Islet of Langerhans (tissue), 1 donor: ENCODE measurements around the gene FOXB1.

Experiments
- FAIRE-seq: peaks from one replicate; lab custom pipeline; 2011; peaks lifted over from hg19 to GRCh38; lab: Jason Lieb, UNC

FOXB1 gene

GRCh38 chr15:60020736-60021135 lies 16.6 kb downstream of the FOXB1 start:
- no peak for FAIRE-seq

GRCh38 chr15:60021589-60022378 lies 17.7 kb downstream of the FOXB1 start:
- no peak for FAIRE-seq

GRCh38 chr15:60022379-60022741 lies 18.2 kb downstream of the FOXB1 start:
- FAIRE-seq = no peak

GRCh38 chr15:60026555-60026954 lies 22.4 kb downstream of the FOXB1 start:
- no peak for FAIRE-seq

GRCh38 chr15:60035344-60035743 lies 31.2 kb downstream of the FOXB1 start:
- FAIRE-seq = no peak

- no peak for FAIRE-seq
Observed at GRCh38 chr15:60039316-60039715, 35.2 kb downstream of the FOXB1 start.

- FAIRE-seq = no peak
Observed at GRCh38 chr15:60043744-60044435, 39.8 kb downstream of the FOXB1 start.

GRCh38 chr15:60044636-60045270 lies 40.6 kb downstream of the FOXB1 start:
- no peak for FAIRE-seq

- FAIRE-seq = no peak
Observed at GRCh38 chr15:60047701-60048100, 43.6 kb downstream of the FOXB1 start.

GRCh38 chr15:60049948-60050347 lies 45.8 kb downstream of the FOXB1 start:
- no peak for FAIRE-seq

GRCh38 chr15:60052796-60053195 lies 48.7 kb downstream of the FOXB1 start:
- no peak for FAIRE-seq

- FAIRE-seq = no peak
Observed at GRCh38 chr15:60054472-60054871, 50.4 kb downstream of the FOXB1 start.
